ENCODE results near the gene VAPA. TPM values are rescaled to one million over a fixed set of nuclear protein-coding genes. Genes with fewer than 3 reads are reported as not detected.

Gene VAPA
- total RNA-seq, 2 experiments from 2014 or later: 162 to 177 TPM

DNA sequence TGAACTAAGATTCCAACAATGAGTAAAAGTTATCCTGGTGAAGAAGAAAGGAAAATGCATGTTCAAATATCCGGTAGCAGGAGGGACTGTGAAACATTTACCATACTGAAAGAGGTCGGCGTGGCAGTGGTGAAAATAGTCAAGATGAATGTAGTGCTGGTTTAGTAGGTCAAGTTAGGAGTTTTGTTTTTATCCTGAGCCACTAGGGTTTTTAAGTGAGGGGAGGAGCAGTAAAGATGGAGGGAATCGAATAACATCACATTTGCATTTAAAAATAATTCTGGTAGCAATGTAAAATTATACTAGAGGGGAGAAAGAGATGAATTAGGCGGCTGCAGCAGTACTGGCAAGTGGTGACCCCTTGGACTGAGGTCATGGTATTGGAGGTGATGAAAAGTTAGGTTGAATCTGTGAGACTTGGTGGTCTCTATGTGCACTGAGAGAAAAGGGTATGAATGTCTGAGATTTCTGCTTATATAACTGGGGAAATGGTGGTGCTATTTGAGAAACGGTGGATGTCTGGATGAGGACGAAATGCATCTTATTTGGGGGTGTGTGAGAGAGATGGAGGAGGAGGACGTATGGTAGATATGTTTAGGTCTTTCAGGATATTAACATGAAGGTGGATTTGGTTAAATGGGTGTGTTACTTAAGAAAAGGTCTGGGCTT, 5.9 kb downstream of the VAPA start:
- Mint-ChIP-seq H3K27me3 (no peaks in the 10 kb centered on the region), H3K36me3 (ENCODE audit: low read depth) (peaks cover 14% of the 10 kb centered on the region), H3K4me1 (ENCODE audit: low read depth) (peaks cover 21% of the 10 kb centered on the region), H3K27ac (no peak overlapping the region), H3K9me3 (no peaks in the 10 kb centered on the region), H3K4me3 (no peak overlapping the region)
- POLR2A ChIA-PET: no interaction called here
- TF ChIP-seq, protein P1, sequence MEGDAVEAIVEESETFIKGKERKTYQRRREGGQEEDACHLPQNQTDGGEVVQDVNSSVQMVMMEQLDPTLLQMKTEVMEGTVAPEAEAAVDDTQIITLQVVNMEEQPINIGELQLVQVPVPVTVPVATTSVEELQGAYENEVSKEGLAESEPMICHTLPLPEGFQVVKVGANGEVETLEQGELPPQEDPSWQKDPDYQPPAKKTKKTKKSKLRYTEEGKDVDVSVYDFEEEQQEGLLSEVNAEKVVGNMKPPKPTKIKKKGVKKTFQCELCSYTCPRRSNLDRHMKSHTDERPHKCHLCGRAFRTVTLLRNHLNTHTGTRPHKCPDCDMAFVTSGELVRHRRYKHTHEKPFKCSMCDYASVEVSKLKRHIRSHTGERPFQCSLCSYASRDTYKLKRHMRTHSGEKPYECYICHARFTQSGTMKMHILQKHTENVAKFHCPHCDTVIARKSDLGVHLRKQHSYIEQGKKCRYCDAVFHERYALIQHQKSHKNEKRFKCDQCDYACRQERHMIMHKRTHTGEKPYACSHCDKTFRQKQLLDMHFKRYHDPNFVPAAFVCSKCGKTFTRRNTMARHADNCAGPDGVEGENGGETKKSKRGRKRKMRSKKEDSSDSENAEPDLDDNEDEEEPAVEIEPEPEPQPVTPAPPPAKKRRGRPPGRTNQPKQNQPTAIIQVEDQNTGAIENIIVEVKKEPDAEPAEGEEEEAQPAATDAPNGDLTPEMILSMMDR (IDR thresholded peaks at IDR 0.05): no peak
- H3K4me1 ChIP-seq (ENCODE audit: insufficient read depth, low read length): peaks cover 39% of the 10 kb centered on the region
- intact Hi-C loops (cut with DNase I, micrococcal nuclease): loop anchor here (5.0 to 10.0 kb wide), 4 partner anchors 33 to 1305 kb away; partner anchors contain the start of genes NDUFV2 (in 2 of the 2) and PPP4R1 (in 1 of the 2)
- DNase-seq: no peak
- no peak overlapping the region for H3K27ac ChIP-seq (ENCODE audit: low read depth in 1 of 2, low read length in 2 of 2)
- no peak for ATAC-seq (ENCODE audit: poor library complexity)
- H3K27me3 ChIP-seq (ENCODE audit: control insufficient read depth in 1 of 2, insufficient read depth in 2 of 2, low read length in 2 of 2): no peaks in the 10 kb centered on the region
- no peak overlapping the region for H3K4me3 ChIP-seq (ENCODE audit: low read length)
- no peaks in the 10 kb centered on the region for H3K36me3 ChIP-seq (ENCODE audit: insufficient read depth, low read length)
- CTCF ChIA-PET: no interaction called here
- H3K9me3 ChIP-seq (ENCODE audit: control insufficient read depth in 1 of 2, insufficient read depth in 1 of 2, low read length in 2 of 2): no peaks in the 10 kb centered on the region

DNA sequence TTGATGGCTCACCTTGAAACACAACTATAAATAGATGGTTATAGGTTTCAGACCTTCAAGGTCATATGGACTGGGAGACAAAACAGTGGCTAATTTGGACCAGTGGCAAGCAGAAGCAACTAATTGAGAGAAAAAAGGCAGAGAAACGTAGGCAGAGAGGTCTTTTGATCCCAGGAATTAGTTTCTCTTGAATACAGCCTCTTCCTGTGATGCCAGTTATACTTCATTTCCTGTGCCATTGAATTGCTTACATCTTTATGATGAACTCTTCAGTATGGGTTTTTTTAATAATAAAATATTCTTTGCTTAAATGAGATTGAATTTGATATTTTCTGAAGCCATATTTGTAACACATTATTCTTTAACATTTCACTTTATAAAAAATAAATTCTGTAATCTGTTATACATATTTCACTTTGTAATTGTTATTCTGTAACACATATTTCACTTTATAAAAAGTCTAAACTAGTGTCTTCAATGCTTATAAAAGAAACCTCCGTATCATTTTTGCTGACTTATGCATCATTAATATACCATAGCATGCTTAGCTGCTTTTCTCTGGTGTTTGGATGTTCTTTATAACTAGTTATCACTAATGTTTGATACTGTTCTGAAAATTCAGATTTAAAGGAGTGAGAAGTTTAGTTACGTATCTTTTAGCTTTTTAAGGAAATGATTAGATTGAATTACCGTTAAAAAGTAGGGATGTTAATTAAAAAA, 8.9 kb downstream of the VAPA start:
- Histone ChIP-seq H3K36me3 (ENCODE audit: insufficient read depth, low read length) (no peaks in the 10 kb centered on the region), H3K4me1 (ENCODE audit: insufficient read depth, low read length) (peaks cover 32% of the 10 kb centered on the region), H3K9me3 (ENCODE audit: control insufficient read depth in 1 of 2, insufficient read depth in 1 of 2, low read length in 2 of 2) (no peaks in the 10 kb centered on the region), H3K4me3 (ENCODE audit: low read length) (no peak overlapping the region), H3K27me3 (ENCODE audit: control insufficient read depth in 1 of 2, insufficient read depth in 2 of 2, low read length in 2 of 2) (no peaks in the 10 kb centered on the region), H3K27ac (ENCODE audit: low read depth in 1 of 2, low read length in 2 of 2) (no peak overlapping the region)
- CTCF ChIA-PET: no interaction called here
- intact Hi-C loops (cut with DNase I, micrococcal nuclease): no loop called here
- Mint-ChIP-seq H3K27me3 (no peaks in the 10 kb centered on the region), H3K27ac (no peak overlapping the region), H3K4me3 (peak overlapping the region; percentile 55), H3K9me3 (no peaks in the 10 kb centered on the region), H3K36me3 (ENCODE audit: low read depth) (peaks cover 9% of the 10 kb centered on the region), H3K4me1 (ENCODE audit: low read depth) (peaks cover 26% of the 10 kb centered on the region)
- DNase-seq (peak in 1 of 14 experiments; percentile 11), ATAC-seq (ENCODE audit: poor library complexity) (no peak)
- POLR2A ChIA-PET: interaction anchor here (2.5 to 2.6 kb wide), 2 partner anchors 7 to 9 kb away, joined by 13 to 15 read pairs; partner anchors contain the start of gene VAPA
- TF ChIP-seq, protein P1 (IDR thresholded peaks at IDR 0.05): no peak

DNA sequence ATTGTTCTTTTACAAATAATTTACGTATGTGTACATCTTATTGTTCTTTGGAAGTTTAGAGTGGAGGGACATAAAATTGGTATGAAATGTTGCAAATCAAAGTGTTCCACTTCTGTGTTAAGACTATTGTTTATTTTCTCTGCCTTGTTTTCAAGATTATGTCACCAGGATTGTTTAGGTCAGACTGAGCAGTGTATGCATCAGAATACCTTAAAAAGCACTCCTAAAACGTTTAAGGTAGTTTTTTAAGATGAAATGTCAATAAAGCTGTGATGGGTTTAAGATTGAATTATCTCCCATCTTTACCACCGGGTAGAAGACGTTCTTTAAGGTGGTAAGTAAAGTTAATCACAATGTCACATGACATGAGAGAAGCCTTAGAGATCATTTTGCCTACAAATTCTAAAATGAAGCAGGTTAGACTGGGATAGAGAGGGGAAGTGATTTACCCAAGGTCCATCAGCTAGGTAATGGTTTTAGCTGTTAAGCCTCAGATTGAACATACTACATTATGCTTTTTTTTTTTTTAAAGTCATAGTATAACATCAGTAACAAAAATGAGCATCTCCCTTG, 10.6 kb downstream of the VAPA start:
- Mint-ChIP-seq H3K4me3 (peak overlapping the region; percentile 53), H3K27me3 (no peaks in the 10 kb centered on the region), H3K9me3 (no peaks in the 10 kb centered on the region), H3K36me3 (ENCODE audit: low read depth) (peaks cover 9% of the 10 kb centered on the region), H3K27ac (peak overlapping the region; percentile 8), H3K4me1 (ENCODE audit: low read depth) (peaks cover 42% of the 10 kb centered on the region)
- ATAC-seq (ENCODE audit: poor library complexity) (no peak), DNase-seq (no peak)
- ChIA-PET CTCF (no interaction called here), POLR2A (interaction anchor here (2.5 to 2.6 kb wide), 2 partner anchors 9 to 11 kb away, joined by 13 to 15 read pairs; partner anchors contain the start of gene VAPA)
- Histone ChIP-seq H3K27me3 (ENCODE audit: control insufficient read depth in 1 of 2, insufficient read depth in 2 of 2, low read length in 2 of 2) (no peaks in the 10 kb centered on the region), H3K36me3 (ENCODE audit: insufficient read depth, low read length) (no peaks in the 10 kb centered on the region), H3K4me1 (ENCODE audit: insufficient read depth, low read length) (peaks cover 25% of the 10 kb centered on the region), H3K9me3 (ENCODE audit: control insufficient read depth in 1 of 2, insufficient read depth in 1 of 2, low read length in 2 of 2) (no peaks in the 10 kb centered on the region), H3K4me3 (ENCODE audit: low read length) (no peak overlapping the region), H3K27ac (ENCODE audit: low read depth in 1 of 2, low read length in 2 of 2) (no peak overlapping the region)
- intact Hi-C loops (cut with DNase I, micrococcal nuclease): no loop called here
- TF ChIP-seq, protein P1 (IDR thresholded peaks at IDR 0.05): no peak
